Panc1 (cell line): ENCODE results near the gene DDX42. TPM values are rescaled to one million over a fixed set of nuclear protein-coding genes. Genes with fewer than 3 reads are reported as not detected.
A peak's percentile ranks its signal among the peaks of the same experiment; 100 is the strongest.

Source experiments
- ATAC-seq: fragments of 200-7000 bp; cut with Tn5 transposase; 2 replicates; pipeline ENCODE4 v1.9.1; 2020; ENCODE audit warnings: mild to moderate bottlenecking, moderate library complexity
- BruUV-seq: library from RNA; stranded (reverse); fragments of 400-500 nt; replicated peaks from 2 replicates; lab custom pipeline; 2021; lab: Mats Ljungman, UMichigan
- CTCF ChIA-PET: fragments of 300-600 bp; sonication (Branson Sonifier 250); formaldehyde crosslinking; loops from one replicate; lab custom pipeline; 2022; ENCODE audit warnings: antibody characterized with exemption; lab: Charles Lee
- POLR2A ChIA-PET: fragments of 300-600 bp; sonication (Branson Sonifier 250); formaldehyde crosslinking; loops from one replicate; lab custom pipeline; 2022; ENCODE audit warnings: antibody characterized with exemption; lab: Charles Lee
- DNase-seq: peaks from one replicate; pipeline ENCODE4 v3.0.0-alpha.2; 2010; ENCODE audit warnings: low read depth, low spot score
- H3K27ac ChIP-seq: 2 replicates; pipeline ENCODE4 v1.5.1; 2011; ENCODE audit warnings: mild to moderate bottlenecking, low read length, inconsistent platforms
- H3K27me3 ChIP-seq: fragments of 200-500 bp; sonication (Bioruptor generic); 2 replicates; pipeline ENCODE4 v1.6.0; 2014; ENCODE audit warnings: low read length, inconsistent platforms; ENCODE audit not compliant: control insufficient read depth, insufficient read depth
- H3K36me3 ChIP-seq: fragments of 200-500 bp; sonication (Bioruptor generic); 2 replicates; pipeline ENCODE4 v1.5.1; 2014; ENCODE audit warnings: inconsistent platforms, mild to moderate bottlenecking, low read length, moderate library complexity; ENCODE audit not compliant: control insufficient read depth, insufficient read depth
- H3K4me1 ChIP-seq: 2 replicates; pipeline ENCODE4 v1.5.1; 2011; ENCODE audit warnings: inconsistent platforms, mild to moderate bottlenecking, low read length, moderate library complexity; ENCODE audit not compliant: control insufficient read depth, insufficient read depth
- H3K4me3 ChIP-seq, 2 experiments: 2 replicates each; pipeline ENCODE4 v1.5.1; 2011 to 2012; ENCODE audit warnings: low read depth in 2 of 2, low read length in 2 of 2, mild to moderate bottlenecking in 2 of 2, inconsistent platforms in 1 of 2, moderate library complexity in 1 of 2
- H3K9me3 ChIP-seq: fragments of 200-500 bp; sonication (Bioruptor generic); 2 replicates; pipeline ENCODE4 v1.5.1; 2014; ENCODE audit warnings: low read depth, mild to moderate bottlenecking, inconsistent platforms, low read length, moderate library complexity; ENCODE audit not compliant: control insufficient read depth, insufficient read depth
- POLR2AphosphoS5 ChIP-seq: IDR thresholded peaks from 2 replicates; pipeline ENCODE4 v1.6.1; 2012; ENCODE audit warnings: mild to moderate bottlenecking, low read depth, low read length, moderate library complexity
- SIN3A ChIP-seq: IDR thresholded peaks from 2 replicates; pipeline ENCODE4 v1.6.1; 2012; ENCODE audit warnings: low read depth, mild to moderate bottlenecking, low read length, moderate library complexity, borderline replicate concordance; ENCODE audit not compliant: insufficient read depth
- TCF7L2 ChIP-seq: IDR thresholded peaks from 2 replicates; pipeline ENCODE4 v1.6.1; 2011; ENCODE audit warnings: mild to moderate bottlenecking, low read depth, low read length, inconsistent platforms
- in situ Hi-C: cut with HindIII; loops from 2 replicates; pipeline ENCODE4 v1.10.0; 2016; ENCODE audit warnings: low sequenced_read_pairs, low pct_unique_long_range_greater_than_20kb
- intact Hi-C: fragments of 100-400 bp; cut with micrococcal nuclease; formaldehyde crosslinking; loops from one replicate; pipeline ENCODE4 v1.10.0; 2022; ENCODE audit not compliant: unreplicated experiment
- total RNA-seq: library from RNA; stranded (reverse); gene quantifications from one replicate; pipeline ENCODE4 v1.2.1, GENCODE V29; 2021; ENCODE audit not compliant: unreplicated experiment
- TF ChIP-seq, protein P1 (sequence below): fragments of 450-650 bp; IDR thresholded peaks from 2 replicates; pipeline ENCODE4 v1.5.1; 2017; ENCODE audit warnings: mild to moderate bottlenecking
- TF ChIP-seq, protein P2 (sequence below), 2 experiments: IDR thresholded peaks; 2 replicates each; pipeline ENCODE4 v1.6.1; 2011 to 2012; ENCODE audit warnings: low read depth in 2 of 2, control low read depth in 1 of 2, low read length in 1 of 2, mild to moderate bottlenecking in 1 of 2, moderate library complexity in 1 of 2; ENCODE audit not compliant: insufficient read depth in 1 of 2

DDX42 gene
- total RNA-seq, 1 experiment from 2014 or later = 89.6 TPM

DNA sequence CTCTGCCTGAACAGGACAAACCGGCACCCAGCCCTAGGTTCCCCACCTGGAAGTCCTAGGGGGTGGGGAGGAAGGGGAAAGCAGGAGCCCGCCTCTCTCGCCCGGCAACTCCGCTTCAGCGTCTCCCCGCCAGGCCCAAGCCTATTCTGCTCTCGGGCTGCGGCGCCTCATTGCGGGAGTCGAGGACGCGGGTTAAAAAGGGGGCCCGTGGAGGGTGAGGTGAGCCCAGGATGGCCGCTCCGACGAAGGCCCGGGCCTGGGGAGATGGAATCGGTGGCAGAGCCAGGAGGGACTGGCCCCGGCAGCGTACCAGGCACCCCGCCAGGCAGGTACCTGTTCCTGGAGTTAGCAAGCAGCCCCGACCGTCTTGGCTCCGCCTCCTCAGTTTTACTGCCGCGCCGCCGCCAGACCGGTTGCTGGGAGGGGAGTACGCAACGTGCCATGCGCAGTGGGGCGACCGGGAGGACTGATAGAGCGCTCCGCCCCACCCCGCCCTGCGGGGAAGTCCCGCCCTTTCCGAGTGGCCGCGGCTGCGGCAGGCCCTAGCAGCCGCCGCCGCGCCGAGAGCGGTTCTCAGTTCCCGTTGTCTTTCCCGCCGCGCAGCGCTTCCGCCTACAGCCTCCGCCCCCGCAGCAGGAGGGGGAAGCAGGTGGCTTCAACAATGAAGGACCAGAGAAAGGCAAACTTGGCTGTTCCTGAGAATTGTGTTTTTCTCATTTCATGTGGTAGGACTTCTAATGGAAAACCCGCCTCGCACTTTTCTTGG is 32.4 kb upstream of the DDX42 start, which contains the start of gene STRADA:
TSS of gene STRADA (minus strand) at position 392 of the 766 bp plus-strand sequence. CDS start 13,430 bp downstream, outside the sequence.
- Histone ChIP-seq H3K9me3 (no peaks in the 10 kb centered on the region), H3K27me3 (no peaks in the 10 kb centered on the region), H3K4me3 (peak within 1 kb of the TSS; percentile 90), H3K4me1 (peaks cover 7% of the 10 kb centered on the region; the same call in 1 of the 2 replicates), H3K27ac (peak within 1 kb of the TSS; percentile 97), H3K36me3 (peaks cover 15% of the 10 kb centered on the region)
- BruUV-seq = no TSS peak
- in situ Hi-C loops = no loop called here
- CTCF ChIA-PET = interaction anchor here (0.6 kb wide), 1 partner anchor 310 kb away, joined by 3 read pairs; no protein-coding TSS in a partner anchor
- DNase-seq (peak; percentile 78), ATAC-seq (peak; percentile 94)
- POLR2A ChIA-PET = interaction anchor here (0.6 kb wide), 1 partner anchor 27 kb away, joined by 3 read pairs; no protein-coding TSS in a partner anchor
- intact Hi-C loops = no loop called here
- no peak for TF ChIP-seq TCF7L2
- TF ChIP-seq, protein P1, sequence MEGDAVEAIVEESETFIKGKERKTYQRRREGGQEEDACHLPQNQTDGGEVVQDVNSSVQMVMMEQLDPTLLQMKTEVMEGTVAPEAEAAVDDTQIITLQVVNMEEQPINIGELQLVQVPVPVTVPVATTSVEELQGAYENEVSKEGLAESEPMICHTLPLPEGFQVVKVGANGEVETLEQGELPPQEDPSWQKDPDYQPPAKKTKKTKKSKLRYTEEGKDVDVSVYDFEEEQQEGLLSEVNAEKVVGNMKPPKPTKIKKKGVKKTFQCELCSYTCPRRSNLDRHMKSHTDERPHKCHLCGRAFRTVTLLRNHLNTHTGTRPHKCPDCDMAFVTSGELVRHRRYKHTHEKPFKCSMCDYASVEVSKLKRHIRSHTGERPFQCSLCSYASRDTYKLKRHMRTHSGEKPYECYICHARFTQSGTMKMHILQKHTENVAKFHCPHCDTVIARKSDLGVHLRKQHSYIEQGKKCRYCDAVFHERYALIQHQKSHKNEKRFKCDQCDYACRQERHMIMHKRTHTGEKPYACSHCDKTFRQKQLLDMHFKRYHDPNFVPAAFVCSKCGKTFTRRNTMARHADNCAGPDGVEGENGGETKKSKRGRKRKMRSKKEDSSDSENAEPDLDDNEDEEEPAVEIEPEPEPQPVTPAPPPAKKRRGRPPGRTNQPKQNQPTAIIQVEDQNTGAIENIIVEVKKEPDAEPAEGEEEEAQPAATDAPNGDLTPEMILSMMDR = no peak
- 0 out of 2 replicates have a peak, but pooled peaks have one; percentile 27 for TF ChIP-seq SIN3A
- TF ChIP-seq, protein P2, sequence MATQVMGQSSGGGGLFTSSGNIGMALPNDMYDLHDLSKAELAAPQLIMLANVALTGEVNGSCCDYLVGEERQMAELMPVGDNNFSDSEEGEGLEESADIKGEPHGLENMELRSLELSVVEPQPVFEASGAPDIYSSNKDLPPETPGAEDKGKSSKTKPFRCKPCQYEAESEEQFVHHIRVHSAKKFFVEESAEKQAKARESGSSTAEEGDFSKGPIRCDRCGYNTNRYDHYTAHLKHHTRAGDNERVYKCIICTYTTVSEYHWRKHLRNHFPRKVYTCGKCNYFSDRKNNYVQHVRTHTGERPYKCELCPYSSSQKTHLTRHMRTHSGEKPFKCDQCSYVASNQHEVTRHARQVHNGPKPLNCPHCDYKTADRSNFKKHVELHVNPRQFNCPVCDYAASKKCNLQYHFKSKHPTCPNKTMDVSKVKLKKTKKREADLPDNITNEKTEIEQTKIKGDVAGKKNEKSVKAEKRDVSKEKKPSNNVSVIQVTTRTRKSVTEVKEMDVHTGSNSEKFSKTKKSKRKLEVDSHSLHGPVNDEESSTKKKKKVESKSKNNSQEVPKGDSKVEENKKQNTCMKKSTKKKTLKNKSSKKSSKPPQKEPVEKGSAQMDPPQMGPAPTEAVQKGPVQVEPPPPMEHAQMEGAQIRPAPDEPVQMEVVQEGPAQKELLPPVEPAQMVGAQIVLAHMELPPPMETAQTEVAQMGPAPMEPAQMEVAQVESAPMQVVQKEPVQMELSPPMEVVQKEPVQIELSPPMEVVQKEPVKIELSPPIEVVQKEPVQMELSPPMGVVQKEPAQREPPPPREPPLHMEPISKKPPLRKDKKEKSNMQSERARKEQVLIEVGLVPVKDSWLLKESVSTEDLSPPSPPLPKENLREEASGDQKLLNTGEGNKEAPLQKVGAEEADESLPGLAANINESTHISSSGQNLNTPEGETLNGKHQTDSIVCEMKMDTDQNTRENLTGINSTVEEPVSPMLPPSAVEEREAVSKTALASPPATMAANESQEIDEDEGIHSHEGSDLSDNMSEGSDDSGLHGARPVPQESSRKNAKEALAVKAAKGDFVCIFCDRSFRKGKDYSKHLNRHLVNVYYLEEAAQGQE (IDR thresholded peaks at IDR 0.05; ENCODE audit: insufficient read depth in 1 of 2, low read depth in 2 of 2, low read length in 1 of 2) = no peak
- TF ChIP-seq POLR2AphosphoS5 = peak; percentile 84

DNA sequence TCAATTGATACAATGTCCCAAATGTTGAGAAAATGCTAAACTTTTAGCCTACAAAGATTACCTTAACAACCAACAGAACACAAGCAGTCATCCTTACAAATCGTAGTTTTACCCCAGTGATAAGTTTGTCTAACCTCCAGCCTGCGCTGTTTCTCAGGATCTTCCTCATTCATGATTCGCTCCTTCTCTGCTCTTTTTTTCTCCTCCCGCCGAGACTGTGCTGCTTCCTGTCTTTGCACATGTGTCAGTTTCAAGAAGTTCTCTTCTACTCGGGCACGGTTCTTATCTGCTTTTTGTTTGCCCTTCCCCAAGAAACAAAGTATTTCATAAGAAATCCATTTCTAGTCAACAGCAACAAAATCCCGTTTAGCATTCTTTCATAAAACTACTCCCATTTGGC is 22.2 kb upstream of the DDX42 start:
- intact Hi-C loops = no loop called here
- Histone ChIP-seq H3K9me3 (no peaks in the 10 kb centered on the region), H3K4me3 (no peak overlapping the region), H3K27ac (no peak overlapping the region), H3K4me1 (no peaks in the 10 kb centered on the region), H3K27me3 (no peaks in the 10 kb centered on the region), H3K36me3 (peaks cover 38% of the 10 kb centered on the region)
- ATAC-seq (no peak), DNase-seq (no peak)
- in situ Hi-C loops = no loop called here
- BruUV-seq = no TSS peak
- ChIA-PET POLR2A (no interaction called here), CTCF (no interaction called here)
- no peak for TF ChIP-seq TCF7L2
- TF ChIP-seq POLR2AphosphoS5 = no peak

DNA sequence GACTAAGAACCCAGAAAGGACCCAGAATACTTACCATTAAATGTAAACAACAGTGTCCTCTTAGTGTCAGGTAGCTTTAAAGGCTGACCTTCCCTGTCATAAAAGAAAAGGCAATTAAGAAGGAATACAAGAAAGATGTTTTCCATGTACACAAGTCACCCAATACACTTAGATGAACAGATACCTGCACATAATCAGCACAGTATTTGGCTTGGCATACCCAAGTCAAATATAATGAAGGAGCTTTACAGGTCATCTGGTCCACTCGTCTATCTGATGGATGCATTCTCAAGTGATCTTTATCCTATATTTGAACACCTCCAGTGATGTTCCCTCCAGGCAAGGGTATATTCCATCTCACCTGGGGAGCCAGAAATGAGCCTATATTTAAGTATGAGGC is 21.3 kb upstream of the DDX42 start:
- no peaks in the 10 kb centered on the region for H3K4me1 ChIP-seq
- TF ChIP-seq, protein P2 (IDR thresholded peaks at IDR 0.05; ENCODE audit: insufficient read depth in 1 of 2, low read depth in 2 of 2, low read length in 1 of 2) = no peak
- TF ChIP-seq TCF7L2 = no peak
- TF ChIP-seq POLR2AphosphoS5 = no peak
- TF ChIP-seq, protein P1 = no peak
- no peak for TF ChIP-seq SIN3A
- intact Hi-C loops (no loop called here), in situ Hi-C loops (no loop called here)
- no TSS peak for BruUV-seq
- H3K27me3 ChIP-seq = no peaks in the 10 kb centered on the region
- H3K4me3 ChIP-seq = no peak overlapping the region
- peaks cover 32% of the 10 kb centered on the region for H3K36me3 ChIP-seq
- CTCF ChIA-PET = no interaction called here
- H3K27ac ChIP-seq = no peak overlapping the region
- no peaks in the 10 kb centered on the region for H3K9me3 ChIP-seq
- POLR2A ChIA-PET = no interaction called here
- DNase-seq (no peak), ATAC-seq (no peak)
